Right hindlimb (tissue), 1 donor: ENCODE results near the gene COX6B2.

Experiments used
- DNase-seq: peaks from one replicate; pipeline ENCODE4 v3.0.0-alpha.2; 2018

Gene COX6B2

GRCh38 chr19:55383279-55384130 lies 29.0 kb upstream of the COX6B2 start:
- peak; percentile 69 for DNase-seq

GRCh38 chr19:55382522-55383054 lies 28.1 kb upstream of the COX6B2 start:
- no peak for DNase-seq

GRCh38 chr19:55382013-55382412 lies 27.5 kb upstream of the COX6B2 start:
- DNase-seq, result no peak

GRCh38 chr19:55379174-55379573 lies 24.7 kb upstream of the COX6B2 start:
- peak; percentile 86 for DNase-seq

- peak; percentile 53 for DNase-seq
Measured at GRCh38 chr19:55377356-55378131, 23.0 kb upstream of the COX6B2 start.

GRCh38 chr19:55376241-55376933 lies 21.9 kb upstream of the COX6B2 start, which contains the start of gene TMEM190:
Gene TMEM190 (plus strand): TSS chr19:55376826. CDS start chr19:55376854, 28 bp downstream.
- DNase-seq, result no peak

GRCh38 chr19:55373993-55374757 lies 19.7 kb upstream of the COX6B2 start:
- DNase-seq, result no peak

- DNase-seq, result no peak
Measured at GRCh38 chr19:55373306-55373992, 18.9 kb upstream of the COX6B2 start.

- no peak for DNase-seq
Measured at GRCh38 chr19:55372316-55373081, 18.0 kb upstream of the COX6B2 start.

GRCh38 chr19:55370305-55370988 lies 15.9 kb upstream of the COX6B2 start, which contains the start of gene IL11:
Gene IL11 (minus strand): TSS chr19:55370463. CDS start chr19:55370310, 153 bp downstream.
- no peak for DNase-seq

- DNase-seq, result peak; percentile 53
Measured at GRCh38 chr19:55369653-55370304, 15.3 kb upstream of the COX6B2 start.

GRCh38 chr19:55368701-55369563 lies 14.4 kb upstream of the COX6B2 start:
- DNase-seq, result peak; percentile 64

GRCh38 chr19:55368106-55368505 lies 13.6 kb upstream of the COX6B2 start:
- no peak for DNase-seq

GRCh38 chr19:55366790-55367189 lies 12.3 kb upstream of the COX6B2 start:
- DNase-seq, result no peak

- no peak for DNase-seq
Measured at GRCh38 chr19:55365964-55366363, 11.4 kb upstream of the COX6B2 start.

- no peak for DNase-seq
Measured at GRCh38 chr19:55365245-55365644, 10.7 kb upstream of the COX6B2 start.

GRCh38 chr19:55362990-55363716 lies 8.6 kb upstream of the COX6B2 start, which contains the start of gene GARIN5B:
Gene GARIN5B (minus strand): TSS chr19:55363260. CDS start chr19:55363066, 194 bp downstream.
- DNase-seq, result no peak
